CD4-positive, alpha-beta T cell treated with Interleukin-12 subunit alpha and Interleukin-12 subunit beta, for 1 hour (primary cell): ENCODE measurements around the gene SLC44A1.

Experiments
- DNase-seq: peaks from one replicate; pipeline ENCODE4 v3.0.0-alpha.2; 2020

Gene SLC44A1

GRCh38 chr9:105244003-105244733 lies at the start of gene SLC44A1:
Gene SLC44A1, plus strand, starts transcription at chr9:105244651. Its CDS starts 218 bp downstream, at chr9:105244869.
- DNase-seq: peak; percentile 93

GRCh38 chr9:105195259-105195658 lies 49.2 kb upstream of the SLC44A1 start:
- no peak for DNase-seq

- no peak for DNase-seq
Measured at GRCh38 chr9:105198023-105198422, 46.4 kb upstream of the SLC44A1 start.

GRCh38 chr9:105198865-105199264 lies 45.6 kb upstream of the SLC44A1 start:
- DNase-seq: no peak

- no peak for DNase-seq
Measured at GRCh38 chr9:105204416-105204815, 40.0 kb upstream of the SLC44A1 start.

- DNase-seq: no peak
Measured at GRCh38 chr9:105205787-105206495, 38.5 kb upstream of the SLC44A1 start.

- DNase-seq: no peak
Measured at GRCh38 chr9:105206496-105206820, 38.0 kb upstream of the SLC44A1 start.

GRCh38 chr9:105206821-105207699 lies 37.4 kb upstream of the SLC44A1 start:
- DNase-seq: no peak

GRCh38 chr9:105216440-105217178 lies 27.8 kb upstream of the SLC44A1 start:
- DNase-seq: no peak

- DNase-seq: no peak
Measured at GRCh38 chr9:105218673-105219072, 25.8 kb upstream of the SLC44A1 start.

- DNase-seq: no peak
Measured at GRCh38 chr9:105219291-105219805, 25.1 kb upstream of the SLC44A1 start.

- DNase-seq: no peak
Measured at GRCh38 chr9:105220451-105220850, 24.0 kb upstream of the SLC44A1 start.

- DNase-seq: no peak
Measured at GRCh38 chr9:105223544-105224140, 20.8 kb upstream of the SLC44A1 start.

GRCh38 chr9:105226055-105226454 lies 18.4 kb upstream of the SLC44A1 start:
- no peak for DNase-seq

- no peak for DNase-seq
Measured at GRCh38 chr9:105232207-105232606, 12.2 kb upstream of the SLC44A1 start.

GRCh38 chr9:105233873-105234272 lies 10.6 kb upstream of the SLC44A1 start:
- DNase-seq: no peak

GRCh38 chr9:105236261-105236660 lies 8.2 kb upstream of the SLC44A1 start:
- DNase-seq: no peak

GRCh38 chr9:105237246-105237645 lies 7.2 kb upstream of the SLC44A1 start:
- no peak for DNase-seq

GRCh38 chr9:105238302-105238701 lies 6.1 kb upstream of the SLC44A1 start:
- no peak for DNase-seq

- DNase-seq: no peak
Measured at GRCh38 chr9:105241356-105242043, 3.0 kb upstream of the SLC44A1 start.

GRCh38 chr9:105242062-105242461 lies 2.4 kb upstream of the SLC44A1 start:
- no peak for DNase-seq

GRCh38 chr9:105242557-105242956 lies 1.9 kb upstream of the SLC44A1 start:
- no peak for DNase-seq
